ENCODE results near the gene ZNHIT3. TPM values are rescaled to one million over a fixed set of nuclear protein-coding genes. Genes with fewer than 3 reads are reported as not detected.
"Not testable (repeated sequence)": the region's sequence is repeated elsewhere in the genome, so short reads cannot be mapped to it uniquely, and the experiment has no call there.

Gene ZNHIT3
- total RNA-seq, 1 experiment from 2014 or later = 61.0 TPM

- not testable (repeated sequence) for DNase-seq (ENCODE audit: low read depth)
Observed at GRCh38 chr17:36484021-36484420, 2.5 kb upstream of the ZNHIT3 start.

DNA sequence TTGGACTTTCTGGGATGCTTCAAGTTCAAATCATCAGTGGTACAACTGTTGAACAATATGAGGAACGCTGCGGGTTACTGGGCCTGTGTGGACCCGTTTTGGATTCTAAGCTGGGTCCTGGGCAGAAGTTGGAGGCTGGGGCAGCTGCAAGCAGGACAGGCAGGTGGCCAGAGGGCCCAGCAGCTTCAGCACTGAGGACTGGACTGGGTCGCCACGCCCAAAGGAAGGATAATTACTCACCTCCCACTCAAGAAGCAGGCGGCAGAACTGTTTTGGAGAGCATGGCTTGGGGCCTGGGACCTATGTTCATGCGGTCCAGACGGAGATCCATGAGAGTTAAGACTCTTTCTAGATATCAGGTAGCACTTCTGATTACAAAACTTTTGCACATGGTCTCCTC lies 1.5 kb upstream of the ZNHIT3 start:
- no peak for DNase-seq (ENCODE audit: low read depth)

DNA sequence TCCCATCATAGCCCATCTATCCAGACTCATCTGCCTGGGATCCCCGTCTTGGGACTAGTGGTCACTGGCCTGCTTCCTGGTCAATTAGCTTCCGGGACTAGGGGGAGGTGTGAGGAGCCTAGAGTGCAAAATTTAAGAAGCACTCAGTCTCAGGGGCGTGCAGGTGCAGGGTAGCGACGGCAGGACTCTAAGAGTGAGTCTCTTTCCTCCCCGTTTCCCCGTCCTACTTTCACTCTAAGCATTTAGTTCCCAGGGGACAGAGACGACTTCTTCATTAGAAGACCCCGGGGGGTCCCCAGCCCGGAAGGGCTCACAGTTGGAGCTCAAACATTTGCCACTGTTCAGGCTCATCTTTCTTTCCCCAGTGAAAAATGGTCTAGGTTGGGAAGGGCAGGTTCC lies 677 bp upstream of the ZNHIT3 start:
- no peak for DNase-seq (ENCODE audit: low read depth)

DNA sequence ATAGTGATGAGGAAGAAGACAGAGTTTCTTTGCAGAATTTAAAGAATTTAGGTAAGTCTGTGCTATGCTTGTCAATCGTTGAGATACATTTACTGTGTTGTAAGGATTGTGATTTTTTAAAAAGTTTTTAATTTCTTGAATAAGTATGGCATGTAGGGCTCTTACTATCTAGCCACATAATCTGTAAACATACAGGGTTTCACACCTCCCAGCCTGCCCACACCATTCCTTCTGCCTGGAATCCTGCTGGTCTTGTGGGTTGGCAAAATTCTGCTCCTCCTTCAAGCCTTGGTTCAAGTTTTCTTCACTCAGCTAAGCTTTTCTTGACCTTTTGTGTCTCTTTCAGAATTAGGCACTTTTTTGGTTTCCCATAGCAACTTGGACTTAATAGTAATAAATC lies 7.5 kb downstream of the ZNHIT3 start:
- no peak for DNase-seq (ENCODE audit: low read depth)

DNA sequence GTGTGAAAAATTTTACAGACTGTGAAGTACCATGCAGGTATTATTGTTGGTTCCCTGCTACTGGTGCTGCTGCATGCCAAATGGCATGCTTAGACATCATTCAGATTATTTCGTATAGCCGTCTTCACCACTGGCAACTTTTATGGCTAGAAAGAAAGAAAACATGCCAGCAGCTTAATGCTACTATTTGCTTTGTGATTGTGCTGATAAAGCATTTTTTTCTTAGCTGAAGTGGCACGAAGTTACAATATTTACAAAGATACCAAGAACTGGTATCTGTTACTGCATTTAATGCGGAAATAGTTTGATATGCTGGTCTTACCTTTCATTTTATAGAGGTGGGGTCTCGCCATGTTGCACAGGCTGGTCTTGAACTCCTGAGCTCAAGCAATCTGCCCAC lies 8.2 kb downstream of the ZNHIT3 start:
- DNase-seq (ENCODE audit: low read depth) = no peak

DNA sequence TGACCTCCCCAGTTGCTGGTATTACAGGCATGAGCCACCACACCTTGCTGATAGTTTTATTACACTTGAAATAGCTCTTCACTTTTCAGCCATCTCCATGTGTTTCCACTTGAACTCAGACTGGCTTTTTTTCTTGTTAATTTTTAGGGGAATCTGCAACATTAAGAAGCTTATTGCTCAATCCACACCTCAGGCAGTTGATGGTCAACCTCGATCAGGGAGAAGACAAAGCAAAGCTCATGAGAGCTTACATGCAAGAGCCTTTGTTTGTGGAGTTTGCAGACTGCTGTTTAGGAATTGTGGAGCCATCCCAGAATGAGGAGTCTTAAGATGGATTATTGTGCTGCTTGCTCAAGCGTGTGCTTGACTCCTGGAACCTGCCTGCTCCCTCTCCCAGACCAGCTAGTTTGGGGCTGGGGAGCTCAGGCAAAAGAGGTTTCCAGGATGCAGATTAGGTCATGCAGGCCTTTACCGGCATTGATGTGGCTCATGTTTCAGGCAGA lies 8.6 kb downstream of the ZNHIT3 start:
- DNase-seq (ENCODE audit: low read depth) = no peak

DNA sequence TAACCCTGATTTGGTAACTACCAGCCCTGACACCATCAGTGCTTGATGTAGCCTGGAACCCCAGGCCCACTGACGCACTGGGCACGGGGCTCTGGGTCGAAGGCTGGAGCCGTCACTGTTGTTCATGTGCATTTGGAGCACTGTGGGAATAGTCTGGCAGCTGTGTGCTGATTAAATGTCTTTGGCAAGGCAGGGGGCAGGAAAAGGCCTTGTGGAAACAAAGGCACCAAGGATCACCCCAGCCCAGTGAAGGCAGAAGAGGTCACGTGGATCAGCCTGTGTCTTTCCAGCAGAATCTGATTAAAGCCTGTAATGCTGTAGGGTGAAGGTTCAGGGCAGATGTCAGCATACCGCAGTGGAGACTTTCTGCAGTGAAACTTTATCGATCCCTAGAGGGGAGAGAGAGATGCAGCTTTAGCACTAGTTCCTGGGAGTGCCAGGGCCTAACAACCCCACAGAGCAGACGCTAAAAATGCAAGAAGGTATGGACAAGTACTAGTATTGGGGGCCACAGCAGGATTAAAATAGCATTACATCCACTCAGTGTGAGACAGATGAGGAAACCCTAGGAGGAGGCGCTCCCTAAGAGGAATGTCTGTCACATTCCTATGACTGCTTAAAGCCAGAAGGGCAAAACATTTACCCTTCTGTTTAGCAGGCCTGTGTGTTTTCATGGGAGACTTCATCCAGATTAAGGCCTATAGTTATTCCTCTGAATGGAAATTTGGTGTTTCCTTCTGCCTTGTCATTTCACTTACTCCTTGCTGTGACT lies 9.7 kb downstream of the ZNHIT3 start:
- no peak for DNase-seq (ENCODE audit: low read depth)

- no peak for DNase-seq (ENCODE audit: low read depth)
Observed at GRCh38 chr17:36498155-36498554, 11.7 kb downstream of the ZNHIT3 start.

- no peak for DNase-seq (ENCODE audit: low read depth)
Observed at GRCh38 chr17:36498560-36499300, 12.2 kb downstream of the ZNHIT3 start.

DNA sequence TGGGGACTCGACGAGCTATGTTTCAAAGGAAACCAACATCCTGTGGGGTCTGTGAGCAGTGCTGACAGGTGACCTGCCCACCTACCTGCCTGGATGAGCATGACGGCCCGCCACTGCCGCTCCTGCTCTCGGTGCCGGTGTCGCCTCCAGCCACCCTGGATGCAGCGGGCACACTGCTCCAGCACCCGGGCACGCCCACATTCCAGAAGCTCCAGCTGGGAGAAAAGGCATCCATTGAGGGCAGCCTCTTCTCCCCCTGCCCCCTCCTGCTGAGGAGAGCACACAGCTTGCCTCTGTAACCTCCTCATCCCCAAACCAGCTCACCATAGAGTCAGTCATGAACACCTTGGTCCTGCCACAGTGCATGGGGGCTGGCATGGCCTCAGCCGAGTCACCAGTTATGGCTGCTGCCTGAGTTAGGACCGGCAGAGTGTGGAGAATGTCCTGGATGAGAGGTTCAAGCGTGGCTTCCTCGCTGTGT lies 14.3 kb downstream of the ZNHIT3 start:
- DNase-seq (ENCODE audit: low read depth) = no peak

DNA sequence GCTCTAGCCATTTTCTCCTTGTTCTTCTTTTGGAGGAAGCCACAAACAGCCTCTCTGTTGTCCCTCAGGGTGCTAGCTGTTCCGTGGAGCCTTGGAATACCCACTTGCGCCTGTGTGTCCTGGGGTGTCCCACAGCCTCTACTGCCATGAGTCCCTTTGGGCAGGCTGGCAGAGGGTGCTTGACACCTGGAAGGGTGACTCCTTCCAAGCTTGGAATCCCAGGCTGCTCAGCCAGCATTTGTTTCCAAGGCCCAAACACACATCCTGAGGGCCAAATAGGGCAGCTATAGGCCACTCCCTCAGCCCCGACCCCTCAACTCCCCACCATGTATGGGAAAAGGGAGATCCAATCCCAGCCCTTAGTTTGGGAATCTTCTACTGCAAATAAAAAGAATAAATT lies 14.9 kb downstream of the ZNHIT3 start:
- DNase-seq (ENCODE audit: low read depth) = no peak

DNA sequence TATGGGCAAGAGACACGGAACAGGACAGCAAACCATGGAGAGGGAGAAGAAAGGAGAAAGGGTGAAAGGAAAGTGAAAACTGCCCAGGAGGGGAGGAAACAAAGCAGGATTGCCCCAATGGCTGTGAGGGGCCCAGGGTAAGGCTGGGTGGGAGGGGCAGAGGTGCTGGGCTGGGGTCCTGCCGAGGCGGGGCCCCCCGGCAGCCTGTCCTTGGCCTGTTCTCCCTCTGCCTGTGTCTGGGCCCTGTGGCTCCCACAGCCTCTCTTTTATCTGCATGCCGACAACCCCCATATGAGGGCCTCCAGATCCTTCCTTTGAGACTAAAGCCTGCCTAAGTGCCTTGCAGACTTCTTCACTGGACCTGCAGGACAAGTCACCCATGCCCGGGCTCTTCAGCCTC lies 15.5 kb downstream of the ZNHIT3 start:
- no peak for DNase-seq (ENCODE audit: low read depth)

DNA sequence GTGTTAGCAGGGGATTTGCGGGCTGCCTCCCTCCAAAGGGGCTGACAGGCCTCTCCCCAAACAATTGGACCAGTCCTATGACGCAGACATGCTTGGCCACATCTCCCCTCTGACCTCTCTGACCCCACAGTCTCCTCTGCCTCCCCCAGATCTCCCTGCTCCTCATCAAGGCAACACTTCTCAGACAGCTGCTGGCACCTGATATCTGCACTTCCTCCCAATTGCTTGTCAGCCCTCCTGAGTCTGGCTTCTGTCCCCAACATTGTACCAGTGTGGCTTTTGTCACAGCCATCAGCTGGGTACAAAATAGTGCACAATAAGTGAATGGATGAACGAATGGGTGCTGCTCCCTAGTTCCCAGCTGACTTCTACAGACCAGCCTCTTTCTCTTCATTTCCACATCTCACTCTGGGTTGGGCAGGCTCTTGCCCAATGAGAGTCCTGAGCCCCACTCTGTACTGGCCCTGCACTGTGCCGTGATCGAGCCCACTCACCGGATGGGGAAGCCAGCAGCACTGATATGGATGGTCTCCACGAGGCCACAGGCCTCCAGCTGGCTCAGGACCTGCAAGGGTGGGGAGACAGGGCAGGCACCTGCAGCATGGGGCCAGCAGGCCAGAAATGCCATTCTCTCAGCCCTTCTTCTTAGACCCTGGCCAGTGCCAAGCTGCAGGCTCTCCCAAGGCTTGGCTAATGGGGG lies 17.1 kb downstream of the ZNHIT3 start:
- DNase-seq (ENCODE audit: low read depth) = no peak

DNA sequence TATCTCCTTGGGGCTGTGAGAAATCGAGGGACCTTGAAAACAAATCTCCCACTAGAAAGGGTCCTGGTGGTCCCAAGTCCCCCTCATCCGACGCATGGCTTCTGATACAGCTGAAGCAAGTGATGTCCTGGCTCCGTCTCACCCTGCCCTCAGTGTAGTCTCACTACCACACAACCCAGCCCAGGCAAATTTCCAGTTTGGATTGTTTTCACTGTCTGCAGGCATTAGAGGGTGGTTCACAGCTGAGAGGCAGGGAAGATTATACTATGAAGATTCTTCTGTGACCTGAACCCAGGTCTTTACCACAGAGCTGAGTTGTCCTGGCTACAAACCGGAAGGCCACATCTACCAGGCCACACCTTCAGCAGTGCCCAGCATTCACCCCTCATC lies 17.7 kb downstream of the ZNHIT3 start:
- DNase-seq (ENCODE audit: low read depth) = no peak

- no peak for DNase-seq (ENCODE audit: low read depth)
Observed at GRCh38 chr17:36505171-36505570, 18.7 kb downstream of the ZNHIT3 start.

DNA sequence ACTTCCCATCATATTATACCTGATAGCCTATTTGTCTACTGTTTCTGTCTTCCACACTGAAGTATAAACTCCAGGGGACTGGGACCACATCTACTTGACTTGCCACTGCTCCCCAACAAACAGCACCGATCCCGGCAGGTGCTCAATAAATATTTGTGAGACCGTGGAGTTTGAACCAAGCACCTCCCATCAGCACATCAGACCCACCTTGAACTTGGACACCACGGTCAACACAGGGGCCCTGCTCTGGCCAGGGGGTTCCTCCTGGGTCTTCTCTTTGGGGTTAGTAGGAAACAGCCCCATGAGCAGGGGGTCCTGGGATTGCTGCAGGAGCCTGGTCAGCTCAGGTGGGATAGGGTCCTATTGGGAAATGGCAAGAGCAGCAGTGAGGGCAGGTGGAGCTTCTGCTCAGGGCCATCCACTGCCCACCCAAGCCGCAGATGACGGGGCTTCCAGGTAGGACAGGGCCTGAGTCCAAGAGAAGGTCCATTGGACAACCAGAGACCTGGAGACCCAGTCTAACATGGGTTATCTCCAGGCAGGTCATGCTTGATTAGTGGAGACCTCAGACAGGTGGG lies 19.9 kb downstream of the ZNHIT3 start:
- no peak for DNase-seq (ENCODE audit: low read depth)

- no peak for DNase-seq (ENCODE audit: low read depth)
Observed at GRCh38 chr17:36506831-36507230, 20.4 kb downstream of the ZNHIT3 start.

DNA sequence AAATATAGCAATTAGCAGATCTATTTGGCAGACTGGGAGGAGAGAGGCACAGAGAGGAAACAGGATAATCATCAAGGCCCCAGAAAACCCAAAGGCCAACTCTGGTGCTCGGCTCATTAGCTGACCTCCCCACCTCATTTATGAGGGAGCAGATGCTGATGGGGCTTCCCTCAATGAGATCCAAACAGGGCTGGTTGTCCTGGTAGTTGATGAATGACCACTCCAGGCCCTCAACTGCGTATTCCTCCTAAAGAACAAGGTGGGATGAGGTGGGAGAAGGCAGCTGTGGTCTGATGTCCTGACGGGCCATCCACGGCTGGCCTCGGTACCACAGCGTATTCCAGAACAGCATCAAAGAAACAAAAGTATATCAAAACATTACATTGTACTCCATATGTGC lies 20.8 kb downstream of the ZNHIT3 start:
- no peak for DNase-seq (ENCODE audit: low read depth)

- DNase-seq (ENCODE audit: low read depth) = not testable (repeated sequence)
Observed at GRCh38 chr17:36508439-36508838, 22.0 kb downstream of the ZNHIT3 start.

GRCh38 chr17:36509272-36509985 lies 22.9 kb downstream of the ZNHIT3 start:
- no peak for DNase-seq (ENCODE audit: low read depth)

DNA sequence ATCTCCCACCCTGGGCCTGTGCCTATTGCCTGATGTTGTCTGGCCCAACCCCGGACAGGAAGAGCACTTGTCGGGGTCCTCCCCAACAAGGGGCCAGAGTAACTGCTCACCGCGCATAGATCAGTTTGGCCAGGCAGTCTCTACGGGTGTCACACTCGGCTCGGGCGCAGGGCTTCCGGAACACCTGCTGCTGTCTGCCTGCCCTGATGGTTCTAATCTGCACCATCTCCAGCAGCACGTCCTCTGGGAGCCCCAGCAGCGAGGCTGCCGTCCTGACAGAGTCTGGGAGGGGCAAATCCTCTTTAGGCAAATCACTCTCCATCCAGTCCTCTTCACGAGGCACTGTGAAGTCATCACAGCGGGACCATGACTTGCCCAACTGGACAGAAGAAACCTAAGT lies 24.2 kb downstream of the ZNHIT3 start:
- no peak for DNase-seq (ENCODE audit: low read depth)

All from Daoy (cell line).